Activated CD8-positive, alpha-beta T cell treated with anti-CD3 and anti-CD28 coated beads for 36 hours (primary cell): ENCODE measurements around the gene GJB3. TPM values are rescaled to one million over a fixed set of nuclear protein-coding genes. Genes with fewer than 3 reads are reported as not detected.
"Not testable (repeated sequence)": the region's sequence is repeated elsewhere in the genome, so short reads cannot be mapped to it uniquely, and the experiment has no call there.

Experiments used
- ATAC-seq: fragments of 200-7000 bp; cut with Tn5 transposase; one replicate; pipeline ENCODE4 v1.10.0; 2021; ENCODE audit warnings: mild to moderate bottlenecking, moderate library complexity
- CTCF ChIA-PET: fragments of 350-600 bp; sonication (Branson Sonifier 250); formaldehyde crosslinking; loops from one replicate; lab custom pipeline; 2021; ENCODE audit warnings: antibody characterized with exemption; lab: Charles Lee
- POLR2A ChIA-PET: fragments of 350-600 bp; sonication (Branson Sonifier 250); formaldehyde crosslinking; loops from one replicate; lab custom pipeline; 2021; ENCODE audit warnings: antibody characterized with exemption; lab: Charles Lee
- DNase-seq: peaks from one replicate; pipeline ENCODE4 v3.0.0-alpha.2; 2020
- H3K27ac Mint-ChIP-seq: one replicate; pipeline ENCODE4 v1.8.0; 2021; ENCODE audit warnings: mild to moderate bottlenecking, mixed read lengths
- H3K27me3 Mint-ChIP-seq: one replicate; pipeline ENCODE4 v1.8.0; 2021; ENCODE audit warnings: mixed read lengths
- H3K36me3 Mint-ChIP-seq: one replicate; pipeline ENCODE4 v1.8.0; 2021; ENCODE audit warnings: low read depth, mixed read lengths
- H3K4me1 Mint-ChIP-seq: one replicate; pipeline ENCODE4 v1.8.0; 2021; ENCODE audit warnings: low read depth, mixed read lengths
- H3K4me3 Mint-ChIP-seq: one replicate; pipeline ENCODE4 v1.8.0; 2021; ENCODE audit warnings: mild to moderate bottlenecking, moderate library complexity, mixed read lengths
- H3K9me3 Mint-ChIP-seq: one replicate; pipeline ENCODE4 v1.8.0; 2021; ENCODE audit warnings: mixed read lengths
- CTCF ChIP-seq: fragments of 200-600 bp; IDR thresholded peaks from one replicate; pipeline ENCODE4 v1.8.0; 2022; ENCODE audit warnings: antibody characterized with exemption, mild to moderate bottlenecking
- intact Hi-C: fragments of 100-400 bp; cut with micrococcal nuclease; formaldehyde crosslinking; loops from one replicate; pipeline ENCODE4 v1.10.0; 2022
- total RNA-seq, 2 experiments: library from RNA; stranded (reverse); gene quantifications; one replicate each; pipeline ENCODE4 v1.2.3, GENCODE V29; 2021

GJB3 gene
- total RNA-seq, 2 experiments from 2014 or later, result not detected

GRCh38 chr1:34771573-34772371, 9.2 kb upstream of the GJB3 start:
- H3K4me3 Mint-ChIP-seq, result no peak overlapping the region
- H3K27me3 Mint-ChIP-seq, result peaks cover 5% of the 10 kb centered on the region
- DNase-seq, result no peak
- no peak for TF ChIP-seq CTCF
- ATAC-seq, result no peak
- no peaks in the 10 kb centered on the region for H3K36me3 Mint-ChIP-seq
- CTCF ChIA-PET, result no interaction called here
- no peak overlapping the region for H3K27ac Mint-ChIP-seq
- intact Hi-C loops, result no loop called here
- H3K9me3 Mint-ChIP-seq, result no peaks in the 10 kb centered on the region
- H3K4me1 Mint-ChIP-seq, result no peaks in the 10 kb centered on the region
- POLR2A ChIA-PET, result no interaction called here

GRCh38 chr1:34773114-34773513, 7.9 kb upstream of the GJB3 start:
- DNase-seq, H3K36me3 Mint-ChIP-seq, H3K4me1 Mint-ChIP-seq, H3K4me3 Mint-ChIP-seq, H3K27me3 Mint-ChIP-seq, H3K27ac Mint-ChIP-seq, H3K9me3 Mint-ChIP-seq, ATAC-seq, intact Hi-C loops, POLR2A ChIA-PET: not testable (repeated sequence)
- CTCF ChIA-PET, result interaction anchor here (1.3 kb wide), 1 partner anchor 13 kb away, joined by 4 read pairs; no protein-coding TSS in a partner anchor

DNA sequence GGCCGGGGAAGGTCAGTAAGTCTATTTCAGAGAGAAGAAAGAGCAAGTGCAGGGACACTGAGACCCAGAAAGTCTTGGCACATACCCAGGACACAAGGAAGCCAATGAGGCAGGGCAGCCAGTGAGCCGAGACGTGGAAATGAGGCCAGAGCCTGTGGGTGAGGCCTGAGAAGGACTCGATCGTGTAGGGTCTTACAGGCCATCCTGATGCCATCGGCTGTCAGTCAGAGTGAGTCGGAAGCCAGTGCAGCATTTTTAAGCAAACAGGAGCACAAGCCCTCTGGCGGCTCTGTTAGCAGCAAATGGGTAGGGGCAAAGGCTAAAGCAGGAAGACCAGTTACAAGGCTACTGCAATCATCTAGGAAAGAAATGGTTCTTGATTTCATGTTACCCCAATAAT, 6.1 kb upstream of the GJB3 start:
- TF ChIP-seq CTCF, result no peak
- Mint-ChIP-seq H3K4me1 (no peaks in the 10 kb centered on the region), H3K27ac (no peak overlapping the region), H3K9me3 (no peaks in the 10 kb centered on the region), H3K27me3 (peaks cover 15% of the 10 kb centered on the region), H3K4me3 (no peak overlapping the region), H3K36me3 (no peaks in the 10 kb centered on the region)
- CTCF ChIA-PET, result no interaction called here
- DNase-seq (no peak), ATAC-seq (no peak)
- intact Hi-C loops, result no loop called here
- POLR2A ChIA-PET, result no interaction called here

DNA sequence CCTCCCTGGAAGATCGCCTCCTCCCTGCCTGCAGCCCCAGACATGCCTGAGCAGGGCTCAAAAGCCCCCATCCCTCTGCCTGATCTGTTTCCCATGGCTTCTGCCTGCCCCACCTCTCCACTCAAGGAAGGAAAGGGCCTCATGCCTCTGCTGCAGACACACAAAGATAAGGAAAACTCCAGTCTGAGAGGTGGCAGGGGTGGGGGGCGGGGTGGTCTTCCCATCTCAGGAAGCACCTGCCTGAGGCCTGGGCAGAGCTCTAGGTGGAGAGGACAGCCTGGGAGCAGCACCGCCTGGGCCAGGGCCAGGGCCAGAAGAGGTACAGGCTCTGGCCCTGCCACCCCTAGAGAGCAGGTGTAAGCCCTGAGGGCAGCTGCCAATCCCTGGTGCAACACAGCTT, 4.1 kb upstream of the GJB3 start:
- CTCF ChIA-PET, result no interaction called here
- ATAC-seq (no peak), DNase-seq (no peak)
- POLR2A ChIA-PET, result no interaction called here
- Mint-ChIP-seq H3K4me1 (peaks cover 1% of the 10 kb centered on the region), H3K27ac (no peak overlapping the region), H3K36me3 (no peaks in the 10 kb centered on the region), H3K9me3 (no peaks in the 10 kb centered on the region), H3K27me3 (peaks cover 22% of the 10 kb centered on the region), H3K4me3 (no peak overlapping the region)
- no peak for TF ChIP-seq CTCF
- intact Hi-C loops, result no loop called here

GRCh38 chr1:34777519-34778321, 3.3 kb upstream of the GJB3 start:
- no peak overlapping the region for H3K4me3 Mint-ChIP-seq
- peaks cover 26% of the 10 kb centered on the region for H3K27me3 Mint-ChIP-seq
- H3K9me3 Mint-ChIP-seq, result no peaks in the 10 kb centered on the region
- H3K27ac Mint-ChIP-seq, result no peak overlapping the region
- no peak for TF ChIP-seq CTCF
- DNase-seq (no peak), ATAC-seq (no peak)
- intact Hi-C loops, result no loop called here
- CTCF ChIA-PET, result interaction anchor here (2.6 kb wide), 1 partner anchor 75 kb away, joined by 11 read pairs; no protein-coding TSS in a partner anchor
- H3K36me3 Mint-ChIP-seq, result no peaks in the 10 kb centered on the region
- POLR2A ChIA-PET, result no interaction called here
- H3K4me1 Mint-ChIP-seq, result peaks cover 2% of the 10 kb centered on the region
